IPS-NIHi7 (cell line): ENCODE measurements around the gene AUTS2.

Source experiments
- DNase-seq: peaks from one replicate; pipeline ENCODE4 v3.0.0; 2012; ENCODE audit warnings: mixed read lengths; ENCODE audit errors: extremely low spot score

AUTS2 gene

DNA sequence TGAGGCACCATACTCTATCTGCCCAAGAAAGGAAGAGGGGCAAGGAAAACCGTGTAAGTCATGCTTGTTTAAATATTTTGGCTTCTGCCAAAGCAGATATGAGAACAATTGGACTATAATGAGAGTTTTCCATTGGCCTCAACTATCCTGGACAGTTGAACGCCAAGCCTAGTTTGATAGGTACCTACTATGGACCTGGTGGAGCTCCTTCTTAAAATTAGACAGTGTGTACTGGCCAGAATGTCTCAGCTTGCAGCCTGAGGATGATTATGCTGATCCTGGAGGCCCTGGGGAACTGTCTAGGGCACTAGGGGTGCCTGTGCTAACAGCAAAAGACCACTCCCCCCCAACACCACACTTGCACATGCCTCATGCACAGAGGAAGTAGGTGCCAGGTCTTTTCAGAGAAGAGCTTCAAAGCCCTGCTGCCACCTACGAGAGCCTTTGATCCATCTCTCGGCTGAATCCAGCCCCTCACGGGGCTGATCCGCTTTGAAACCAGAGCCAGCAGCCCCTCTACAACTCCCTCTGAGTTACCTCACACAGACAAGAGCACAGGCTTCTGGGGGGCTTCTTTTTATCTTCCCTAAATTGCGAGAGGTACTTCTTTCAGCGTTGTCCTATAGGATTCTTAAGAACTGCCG lies 1059.8 kb downstream of the AUTS2 start:
- DNase-seq: no peak

DNA sequence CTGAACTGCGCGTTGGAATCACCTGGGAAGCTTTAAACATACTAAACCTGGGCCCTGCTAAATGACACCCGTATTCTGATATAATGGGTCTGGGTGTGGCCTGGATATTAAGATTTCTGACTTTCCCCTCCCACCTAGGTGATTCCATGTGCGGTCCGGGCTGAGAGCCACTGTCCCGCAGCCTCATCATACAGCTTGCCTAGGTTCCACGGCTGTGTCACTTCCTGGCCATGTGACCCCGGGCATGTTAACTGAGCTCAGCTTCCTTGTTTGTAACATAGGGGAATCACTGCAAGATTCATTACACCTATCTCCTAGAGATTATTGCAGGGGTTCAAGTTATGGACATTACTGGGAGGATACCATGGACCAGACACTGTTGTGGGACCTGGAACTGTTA lies 1061.0 kb downstream of the AUTS2 start:
- no peak for DNase-seq

DNA sequence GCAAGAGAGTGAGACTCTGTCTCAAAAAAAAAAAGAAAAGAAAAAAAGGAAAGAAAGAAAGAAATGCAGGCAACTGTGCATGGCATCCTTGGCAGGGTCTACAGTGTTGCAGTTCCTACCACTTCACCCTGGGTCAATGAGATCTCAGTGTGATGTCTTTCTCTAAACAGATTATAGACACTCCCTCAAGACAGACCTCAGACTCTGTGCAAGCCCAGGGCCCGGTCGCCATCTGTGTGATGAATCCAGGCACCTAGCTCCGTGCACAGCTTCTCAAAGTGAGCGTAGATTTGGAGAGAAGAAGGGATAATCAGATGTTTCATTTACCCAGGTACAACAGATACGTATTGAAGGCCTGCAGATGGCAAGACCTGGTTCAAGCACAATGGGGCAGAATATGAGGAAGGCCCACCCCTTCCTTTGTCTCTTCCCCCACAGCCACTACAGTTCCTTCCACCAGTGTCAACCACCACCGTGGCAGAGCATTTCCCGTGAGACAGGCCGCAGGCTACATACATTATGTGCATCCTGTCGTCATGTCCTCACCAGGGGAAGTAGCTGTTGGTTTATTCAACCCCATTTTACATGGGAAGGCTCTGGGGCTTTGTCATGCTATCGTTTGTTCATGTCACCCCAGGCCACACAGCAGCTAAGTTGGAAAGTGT lies 1062.0 kb downstream of the AUTS2 start:
- no peak for DNase-seq

DNA sequence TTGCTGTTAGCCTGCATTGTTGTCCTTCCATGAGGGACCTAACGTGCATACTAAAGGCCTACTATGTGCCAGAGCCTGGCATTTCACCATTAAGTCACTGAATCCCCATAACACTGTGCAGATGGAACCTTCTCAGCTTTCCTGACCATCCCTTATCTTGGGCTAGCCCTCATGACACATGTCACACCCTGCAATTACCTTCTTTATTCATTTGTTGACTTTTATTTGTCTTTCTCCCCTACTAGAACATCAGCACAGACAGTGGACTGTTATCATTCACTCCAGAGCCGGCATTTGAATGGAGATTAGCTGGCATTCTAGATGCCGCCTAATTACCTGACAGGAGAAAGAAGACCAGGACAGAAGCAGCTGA lies 1062.5 kb downstream of the AUTS2 start:
- no peak for DNase-seq

DNA sequence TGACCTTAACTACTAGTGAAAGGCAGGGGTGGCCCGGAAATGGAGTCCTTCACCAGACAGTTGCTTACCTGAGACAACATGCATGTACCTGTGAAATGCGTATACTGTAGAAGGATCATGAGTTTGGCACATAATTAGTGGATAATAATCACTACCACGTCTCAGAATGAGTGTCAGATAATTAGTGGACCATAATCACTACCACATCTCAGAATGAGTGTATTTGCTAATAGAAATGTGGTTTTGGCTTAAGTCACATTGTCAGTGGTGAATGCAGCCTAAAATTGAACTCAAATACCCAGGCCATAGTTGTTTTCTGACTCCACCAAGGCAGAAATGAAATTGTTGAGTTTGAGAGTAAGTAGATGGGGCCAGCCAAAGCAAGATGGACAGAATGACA lies 1065.4 kb downstream of the AUTS2 start:
- DNase-seq: no peak

DNA sequence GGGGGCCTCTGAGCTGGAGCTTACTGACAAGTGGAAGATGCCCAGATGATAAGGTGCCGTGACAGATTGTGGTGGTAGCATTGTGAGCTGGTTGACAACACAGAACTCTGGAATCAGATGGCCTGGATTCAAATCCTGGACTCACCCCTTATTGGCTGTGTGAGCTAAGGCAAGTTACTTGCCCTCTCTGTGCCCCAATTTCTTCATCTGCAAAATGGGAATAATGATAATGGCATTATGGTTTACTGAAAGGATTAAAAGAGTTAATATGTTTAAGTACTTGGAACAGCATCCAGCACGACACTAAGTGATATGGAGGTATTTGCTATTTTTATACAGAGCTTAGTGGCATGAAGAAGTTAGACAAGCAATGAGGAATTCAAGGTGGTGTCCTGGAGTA lies 1067.7 kb downstream of the AUTS2 start:
- DNase-seq: no peak

DNA sequence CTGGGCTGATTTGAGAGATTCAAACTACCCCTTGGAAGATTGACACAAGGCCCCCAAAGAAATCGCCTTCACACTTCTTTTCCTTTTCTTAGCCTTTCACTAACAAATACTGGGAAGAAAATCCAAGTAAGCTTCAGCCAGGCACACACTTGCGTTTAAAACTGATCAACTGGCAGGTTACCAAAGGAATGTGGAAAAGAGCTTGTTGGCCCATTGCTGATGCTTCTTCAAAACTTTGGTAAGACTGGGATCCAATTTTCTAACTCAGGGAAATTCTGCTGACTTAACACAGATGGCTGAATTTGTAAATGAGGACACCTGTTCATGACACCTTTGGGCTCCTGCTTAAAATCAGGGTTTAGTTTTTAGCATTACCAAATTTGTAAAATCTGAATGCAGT lies 1069.1 kb downstream of the AUTS2 start:
- no peak for DNase-seq

DNA sequence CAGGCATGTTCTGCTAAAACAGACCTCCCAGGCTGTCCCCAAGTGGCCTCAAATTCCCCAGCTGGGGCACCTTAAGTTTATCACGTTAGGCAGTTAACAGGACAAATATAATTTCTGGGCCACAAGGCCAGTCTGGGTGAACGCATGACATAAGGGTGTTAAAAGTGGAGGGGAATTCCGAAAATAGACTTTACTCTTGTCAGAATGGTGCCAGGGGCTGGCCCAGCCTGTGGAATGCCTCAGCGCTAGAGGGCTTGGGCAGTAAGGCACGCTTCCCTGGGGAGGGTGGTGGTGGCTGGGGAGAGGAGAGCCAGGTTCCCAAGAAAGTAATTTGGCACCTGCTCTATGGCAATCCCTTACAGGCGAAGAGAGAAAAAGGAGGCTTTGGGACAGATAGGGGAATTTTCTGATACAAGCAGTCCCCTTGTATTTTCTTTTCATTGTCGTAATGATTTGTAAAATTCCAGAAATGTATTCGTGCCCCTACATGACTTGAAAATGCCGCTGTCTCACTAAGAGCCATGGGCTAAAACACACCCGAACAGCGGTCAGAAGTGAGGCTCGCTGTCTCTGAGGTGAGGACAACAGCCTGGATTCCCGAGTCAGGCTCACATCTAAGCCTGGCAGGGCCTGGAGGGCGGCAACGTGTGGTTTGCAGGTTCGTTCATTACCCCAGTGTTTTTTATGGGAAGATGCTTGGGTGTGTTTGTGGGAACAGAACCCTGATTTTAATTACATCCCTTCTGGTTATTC lies 1070.5 kb downstream of the AUTS2 start:
- no peak for DNase-seq

DNA sequence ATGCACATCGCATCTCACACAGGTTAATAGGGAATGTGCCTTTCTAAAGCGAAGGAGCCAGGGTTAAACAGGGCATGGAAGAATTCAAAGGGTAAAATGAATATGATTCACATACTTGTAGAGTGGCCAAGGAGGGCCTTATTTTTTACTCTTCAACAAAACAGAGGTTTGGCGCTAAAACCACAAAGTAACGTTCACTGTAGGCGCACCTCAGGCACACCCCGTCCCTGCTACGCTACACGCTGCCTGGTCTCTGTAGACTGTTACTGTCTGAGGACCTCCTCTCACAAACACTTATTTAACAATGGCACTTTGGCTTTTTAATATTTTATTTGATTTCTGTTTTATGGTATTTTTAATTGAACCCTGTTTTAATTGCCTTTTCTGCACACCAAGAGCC lies 1071.6 kb downstream of the AUTS2 start:
- DNase-seq: no peak

DNA sequence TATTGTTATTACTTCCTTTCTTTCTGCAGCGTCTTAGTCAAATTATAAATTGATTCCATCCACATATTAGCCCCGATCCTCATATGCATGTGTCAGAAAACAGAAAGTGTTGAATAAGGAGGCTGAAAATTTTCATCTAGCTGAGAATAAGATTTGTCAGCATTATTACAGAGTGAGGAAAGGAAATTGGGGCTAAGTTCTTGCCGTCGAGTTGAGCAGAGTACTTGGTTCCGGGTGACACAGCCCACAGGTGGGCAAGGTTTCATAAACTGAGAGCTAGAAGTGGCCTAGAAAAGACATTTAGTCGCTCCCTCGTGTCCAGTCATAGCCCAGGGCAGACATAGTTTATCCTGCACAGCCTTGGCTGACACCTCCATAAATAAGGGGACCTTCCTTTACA lies 1072.0 kb downstream of the AUTS2 start:
- DNase-seq: no peak

DNA sequence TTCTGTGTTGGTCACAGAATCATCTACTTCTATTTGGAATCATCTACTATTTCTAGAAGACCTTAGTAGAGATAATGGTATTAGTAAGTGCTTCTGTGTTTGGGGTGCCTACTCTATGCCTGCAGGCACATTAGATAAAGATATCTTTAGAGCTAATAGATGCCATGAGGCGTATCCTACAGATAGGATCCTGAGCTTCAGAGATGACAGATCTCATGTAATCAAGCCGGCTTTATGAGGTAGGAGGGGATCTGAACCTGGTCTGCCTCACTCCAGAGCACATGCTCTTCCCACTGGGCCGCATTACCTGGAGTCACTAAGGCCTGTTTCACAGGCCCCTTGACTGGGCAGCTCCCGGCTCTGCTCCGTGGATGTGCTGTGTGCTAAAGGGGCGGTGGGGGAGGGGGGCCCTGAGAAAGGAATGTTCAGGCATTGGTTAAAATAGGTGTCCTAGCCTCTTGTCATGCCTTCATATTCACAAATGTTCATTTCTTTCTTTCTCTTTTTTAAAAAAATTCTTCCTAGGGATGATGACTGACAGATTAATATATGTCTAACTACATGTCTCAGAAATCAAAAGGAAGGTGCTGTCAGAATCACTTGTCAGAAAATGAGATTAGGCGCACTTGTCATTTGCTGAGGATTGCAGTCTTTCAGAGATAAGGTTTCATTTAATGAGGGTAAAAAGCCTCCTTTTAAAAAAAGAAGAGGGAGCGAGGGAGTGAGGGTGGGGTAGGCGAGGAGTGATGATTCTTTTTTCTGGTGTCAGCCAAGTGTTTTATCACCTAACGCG lies 1075.7 kb downstream of the AUTS2 start:
- no peak for DNase-seq

DNA sequence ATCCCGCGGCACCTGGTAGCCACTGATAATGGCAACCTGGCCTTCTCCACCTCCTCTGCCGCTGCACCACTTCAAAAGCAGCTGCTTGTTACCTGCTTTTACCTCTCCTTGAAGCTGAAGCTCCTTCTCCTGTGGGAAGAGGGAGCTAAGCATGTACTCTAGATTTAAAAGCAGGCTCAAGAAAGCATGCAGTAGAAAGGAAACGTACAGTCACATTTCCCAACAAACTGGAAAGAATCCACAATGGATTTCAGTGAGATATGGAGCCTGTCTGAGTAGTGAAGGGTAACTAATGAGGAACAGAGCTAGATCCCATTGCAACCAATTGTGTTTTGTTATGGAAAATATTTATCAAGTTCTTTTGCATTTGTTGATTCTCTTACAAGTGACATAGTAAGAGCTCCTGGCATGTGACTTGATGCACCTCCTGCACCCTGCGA lies 1076.3 kb downstream of the AUTS2 start:
- DNase-seq: no peak

DNA sequence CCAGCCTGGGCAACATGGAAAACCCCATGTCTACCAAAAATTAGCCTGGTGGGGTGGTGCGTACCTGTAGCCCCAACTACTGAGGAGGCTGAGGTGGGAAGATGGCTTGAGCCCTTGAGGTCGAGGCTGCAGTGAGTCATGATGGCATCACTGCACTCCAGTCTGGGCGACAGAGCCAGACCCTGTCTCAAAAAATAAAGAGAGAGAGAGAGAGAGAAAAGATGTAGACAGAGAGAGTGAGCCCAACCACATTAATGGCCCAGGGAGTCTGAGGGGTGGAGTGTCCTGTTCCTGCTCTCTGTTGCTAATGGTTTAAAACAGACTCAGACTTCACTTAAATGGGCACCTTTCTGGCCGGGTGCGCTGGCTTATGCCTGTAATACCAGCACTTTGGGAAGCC lies 1078.0 kb downstream of the AUTS2 start:
- no peak for DNase-seq

DNA sequence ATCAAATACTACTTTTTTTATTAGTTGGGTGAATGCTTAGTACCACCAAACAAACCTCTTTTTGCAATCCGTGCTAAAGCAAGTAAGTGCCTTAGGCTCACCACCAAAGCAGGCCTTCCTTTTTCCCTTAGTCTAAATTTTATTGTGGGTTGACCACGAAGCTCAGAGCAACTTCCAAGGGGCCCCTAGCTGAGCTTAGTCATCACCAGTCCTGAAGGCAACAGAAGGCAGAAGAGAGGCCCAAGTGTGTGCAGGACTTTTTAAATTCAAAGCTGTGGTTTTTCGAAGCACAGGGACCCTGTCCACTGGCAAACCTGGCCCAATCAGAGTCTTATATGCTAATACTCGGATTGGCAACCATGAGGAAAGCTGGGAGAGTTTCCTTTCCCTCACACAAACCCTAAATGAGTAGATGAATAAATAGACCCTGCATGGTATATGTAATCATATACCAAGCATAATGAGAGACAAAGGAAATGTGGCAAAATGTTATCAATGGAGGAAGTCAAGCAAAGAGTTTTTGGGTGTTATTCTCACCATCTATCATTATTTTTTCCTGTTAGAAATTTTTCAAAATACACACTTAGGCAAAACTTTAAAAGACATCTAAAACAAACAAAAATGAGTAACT lies 1080.5 kb downstream of the AUTS2 start:
- no peak for DNase-seq

DNA sequence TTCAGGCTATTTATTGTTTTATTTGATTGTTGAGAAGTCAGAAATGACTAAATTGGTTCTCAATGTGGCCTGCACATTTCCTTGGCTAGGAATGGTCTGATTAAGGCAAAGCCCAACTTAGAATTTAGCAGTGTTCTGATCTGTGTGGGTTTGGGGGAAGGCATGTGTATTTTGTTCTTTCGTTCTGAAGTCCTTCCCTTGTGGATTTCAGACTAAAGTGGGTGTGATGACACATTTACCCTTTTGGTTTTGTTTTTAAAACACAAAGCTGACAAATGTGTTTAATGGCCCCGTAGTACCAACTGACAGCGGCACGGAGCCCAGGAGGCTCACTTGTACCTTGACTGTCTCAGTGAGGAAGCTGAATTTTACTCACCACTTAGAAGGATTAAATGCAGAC lies 1081.4 kb downstream of the AUTS2 start:
- DNase-seq: no peak

DNA sequence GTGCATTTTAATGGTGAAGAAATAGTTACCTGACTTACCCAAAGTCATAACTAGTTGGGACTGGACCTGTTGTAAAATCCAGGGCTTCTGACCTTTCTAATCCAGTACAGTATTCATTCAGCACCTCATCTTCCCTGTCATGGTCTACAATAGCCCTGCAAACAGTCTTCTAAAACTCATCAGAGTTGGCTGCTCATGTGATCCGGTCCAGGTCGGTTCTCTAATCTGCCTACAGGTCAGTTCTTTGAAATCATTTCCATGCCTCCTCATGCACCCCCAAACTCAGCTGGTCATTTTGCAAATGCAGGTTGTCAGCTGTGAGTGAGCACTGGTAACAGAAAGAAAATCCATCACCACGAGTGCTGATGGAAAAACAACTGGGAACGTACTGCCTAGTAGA lies 1082.0 kb downstream of the AUTS2 start:
- DNase-seq: no peak

DNA sequence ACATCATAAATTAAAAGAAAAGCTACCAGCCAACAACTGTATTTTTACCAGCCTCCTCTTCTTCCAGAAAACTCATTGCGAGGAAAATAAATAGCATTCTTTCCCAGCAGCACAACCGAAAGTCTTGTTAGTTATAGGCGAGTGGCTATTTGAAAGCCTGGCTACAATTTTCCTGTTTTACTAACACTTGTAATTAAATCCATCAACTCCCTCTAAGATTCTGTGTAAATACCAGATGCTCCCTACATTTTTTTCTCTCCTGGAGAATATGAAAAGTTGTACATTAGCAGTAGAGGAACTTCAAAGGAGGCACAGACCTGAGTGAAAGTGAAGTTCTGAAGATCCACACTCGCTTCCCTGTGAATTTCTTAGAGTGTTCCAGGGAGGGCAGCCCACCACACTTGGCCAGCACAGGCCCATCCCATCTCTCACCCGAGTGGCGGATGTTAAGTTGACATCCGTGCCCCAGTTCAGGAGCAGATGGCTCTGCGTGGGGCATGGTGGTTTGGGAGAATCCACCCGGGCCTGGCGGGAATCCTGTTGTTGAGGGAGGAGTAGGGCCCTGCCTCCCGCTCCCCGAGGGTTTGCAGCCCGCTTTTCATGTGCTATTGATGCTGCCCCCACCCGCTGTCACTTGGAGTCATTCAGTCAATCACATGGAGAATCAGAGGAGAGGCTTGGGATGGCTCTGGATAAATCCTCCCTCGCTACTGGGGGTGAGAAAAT lies 1082.6 kb downstream of the AUTS2 start:
- DNase-seq: peak; percentile 54

DNA sequence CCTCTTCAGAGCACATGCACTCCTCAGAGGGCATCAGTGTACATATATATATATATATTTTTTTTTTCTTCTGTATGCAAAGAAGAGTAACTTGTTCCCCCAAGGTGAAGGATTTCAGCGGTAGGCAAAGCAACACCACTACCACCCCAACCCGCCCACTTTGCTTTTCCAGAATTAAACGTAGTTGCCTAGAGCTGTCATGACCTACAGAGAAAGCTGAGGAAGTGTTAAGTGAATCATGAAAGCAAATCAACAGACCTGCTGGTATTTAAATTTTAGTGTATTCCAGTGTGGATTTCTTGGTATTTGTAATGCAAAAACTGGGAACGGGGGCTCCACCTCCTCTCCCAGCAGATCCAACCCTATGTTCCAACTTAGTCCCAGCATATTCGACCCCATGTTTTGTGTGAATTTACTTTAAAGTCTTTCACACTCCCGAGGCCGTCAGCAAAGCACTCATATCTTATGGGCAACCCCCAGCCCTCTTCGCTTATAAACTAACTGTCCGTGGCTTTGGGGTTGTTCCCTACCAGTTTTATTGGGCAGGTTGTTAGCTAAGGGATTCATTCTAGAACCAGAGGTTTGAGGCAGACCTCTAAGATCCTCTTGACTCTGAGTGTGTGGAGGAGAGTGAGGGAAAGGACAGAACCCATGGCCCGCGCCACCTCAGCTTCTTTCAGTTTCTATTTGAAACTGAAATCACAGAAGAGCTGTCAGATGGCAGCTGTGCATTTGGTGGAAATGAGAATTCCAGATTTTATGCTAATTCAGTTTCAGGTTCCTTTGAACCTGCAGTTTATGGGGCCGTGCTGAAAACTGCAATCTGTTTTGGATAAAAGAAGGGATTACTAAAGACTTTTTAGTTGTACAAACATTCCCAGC lies 1083.4 kb downstream of the AUTS2 start:
- peak; percentile 44 for DNase-seq

DNA sequence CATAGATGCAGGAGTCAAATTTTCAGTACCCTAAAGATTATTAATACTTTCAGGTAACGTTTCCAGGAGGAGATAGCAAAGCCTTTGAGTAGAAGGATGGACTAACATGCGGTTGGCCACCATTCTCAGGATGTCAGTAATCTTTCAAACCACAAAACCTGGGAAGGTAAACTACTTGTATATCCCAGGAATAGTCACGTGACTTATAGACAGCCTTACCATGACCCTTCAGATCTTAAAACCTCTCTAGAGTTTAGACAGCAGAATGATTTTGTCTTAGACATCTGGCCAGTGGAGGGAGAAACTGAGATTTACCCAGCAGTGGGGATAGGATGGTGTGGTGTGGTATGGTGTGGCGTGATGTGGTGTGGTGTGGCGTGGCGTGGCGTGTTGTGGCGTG lies 1085.9 kb downstream of the AUTS2 start:
- DNase-seq: no peak

DNA sequence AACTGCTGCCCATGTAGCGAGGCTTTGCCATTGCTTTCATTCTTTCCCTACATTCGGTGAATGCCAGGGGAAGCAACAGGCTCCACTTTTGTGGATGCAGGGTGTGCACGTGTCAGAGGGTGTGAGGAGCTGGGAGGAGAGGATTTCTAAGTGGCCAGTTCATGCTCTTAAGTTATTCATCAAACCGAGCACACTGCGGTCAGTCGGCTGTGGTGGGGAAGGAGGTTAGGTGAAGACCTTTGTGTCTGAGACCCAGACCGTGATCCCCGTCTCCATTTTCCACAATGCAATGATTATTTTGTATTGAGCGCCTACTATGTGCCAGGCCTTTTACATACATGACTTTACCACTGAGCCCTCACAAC lies 1095.0 kb downstream of the AUTS2 start:
- no peak for DNase-seq
